IPS DF 6.9 (cell line): ENCODE results near the gene FBXW11.

Experiments
- DNase-seq: peaks from one replicate; pipeline ENCODE4 v3.0.0-alpha.2; 2013; ENCODE audit warnings: low read depth, low spot score
- H3K27ac ChIP-seq: one replicate; pipeline ENCODE4 v1.5.1; 2013; ENCODE audit warnings: low read length, control low read depth
- H3K27me3 ChIP-seq: 2 replicates; pipeline ENCODE4 v1.6.1; 2013; ENCODE audit warnings: mild to moderate bottlenecking, low read length; ENCODE audit not compliant: control insufficient read depth, insufficient read depth
- H3K36me3 ChIP-seq: 2 replicates; pipeline ENCODE4 v1.6.1; 2013; ENCODE audit warnings: low read length; ENCODE audit not compliant: control insufficient read depth, insufficient read depth
- H3K4me1 ChIP-seq: 2 replicates; pipeline ENCODE4 v1.6.1; 2013; ENCODE audit warnings: low read length; ENCODE audit not compliant: control insufficient read depth, insufficient read depth
- H3K4me3 ChIP-seq: 2 replicates; pipeline ENCODE4 v1.5.1; 2013; ENCODE audit warnings: mild to moderate bottlenecking, low read length
- H3K9me3 ChIP-seq: 2 replicates; pipeline ENCODE4 v1.6.1; 2013; ENCODE audit warnings: low read length, inconsistent platforms; ENCODE audit not compliant: control insufficient read depth, insufficient read depth
- WGBS: extraction: QIAGEN DNeasy Blood & Tissue Kit; methylation state at CpG from one replicate; pipeline ENCODE4 v1.1.7; 2013; ENCODE audit warnings: mixed read lengths, missing lambda C conversion rate; ENCODE audit not compliant: insufficient read length, insufficient coverage; 5-methylcytosine and 5-hydroxymethylcytosine counted together

The FBXW11 gene

GRCh38 chr5:172048170-172048422 is 41.7 kb upstream of the FBXW11 start:
- Histone ChIP-seq H3K4me1 (peaks cover 2% of the 10 kb centered on the region; the same call in 1 of the 2 replicates), H3K27me3 (no peaks in the 10 kb centered on the region), H3K4me3 (no peak overlapping the region), H3K9me3 (no peaks in the 10 kb centered on the region), H3K36me3 (peaks cover 7% of the 10 kb centered on the region), H3K27ac (no peak overlapping the region)
- no peak for DNase-seq
- WGBS: no CpG with 5 or more reads among the region's 1 CpG

DNA sequence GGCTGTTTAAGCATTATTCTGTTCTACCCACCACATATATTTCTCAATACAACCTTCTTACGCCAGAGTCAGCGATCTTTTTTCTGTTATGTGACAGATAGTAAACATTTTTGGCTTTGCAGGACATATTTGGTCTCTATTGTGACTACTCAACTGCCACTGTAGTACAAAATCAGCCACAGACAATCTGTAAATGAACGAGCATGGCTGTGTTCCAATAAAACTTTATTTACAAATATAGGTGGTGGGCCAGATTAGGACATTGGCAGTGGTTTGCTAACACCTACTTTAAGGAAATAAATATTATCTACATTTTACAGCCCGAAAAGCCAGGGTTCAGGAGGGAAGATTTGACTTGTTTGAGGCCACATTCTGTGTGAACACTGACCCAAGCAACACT is 40.2 kb upstream of the FBXW11 start:
- H3K4me3 ChIP-seq: no peak overlapping the region
- no peak for DNase-seq
- H3K27me3 ChIP-seq: no peaks in the 10 kb centered on the region
- no peaks in the 10 kb centered on the region for H3K9me3 ChIP-seq
- WGBS: no CpG with 5 or more reads among the region's 4 CpGs
- peaks cover 2% of the 10 kb centered on the region; the same call in 1 of the 2 replicates for H3K36me3 ChIP-seq
- H3K4me1 ChIP-seq: peaks cover 2% of the 10 kb centered on the region; the same call in 1 of the 2 replicates
- no peak overlapping the region for H3K27ac ChIP-seq

DNA sequence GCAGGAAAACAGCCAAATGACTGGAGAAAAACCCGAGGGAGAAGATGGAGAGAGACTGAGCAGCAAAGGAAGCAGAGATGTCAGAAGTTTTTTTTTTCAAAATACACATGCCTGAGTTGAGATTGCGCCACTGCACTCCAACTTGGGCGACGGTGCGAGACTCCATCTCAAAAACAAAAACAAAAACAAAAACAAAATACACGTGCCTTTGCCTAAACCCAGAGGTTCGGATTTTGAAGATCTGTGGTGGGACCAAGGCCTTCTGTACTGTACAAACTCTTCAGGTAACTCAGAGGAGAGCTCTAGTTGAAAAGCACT is 38.8 kb upstream of the FBXW11 start:
- H3K9me3 ChIP-seq: no peaks in the 10 kb centered on the region
- H3K36me3 ChIP-seq: peaks cover 2% of the 10 kb centered on the region; the same call in 1 of the 2 replicates
- no peaks in the 10 kb centered on the region for H3K27me3 ChIP-seq
- H3K4me3 ChIP-seq: no peak overlapping the region
- no CpG with 5 or more reads among the region's 7 CpGs for WGBS
- DNase-seq: no peak
- H3K27ac ChIP-seq: no peak overlapping the region
- peaks cover 2% of the 10 kb centered on the region; the same call in 1 of the 2 replicates for H3K4me1 ChIP-seq

DNA sequence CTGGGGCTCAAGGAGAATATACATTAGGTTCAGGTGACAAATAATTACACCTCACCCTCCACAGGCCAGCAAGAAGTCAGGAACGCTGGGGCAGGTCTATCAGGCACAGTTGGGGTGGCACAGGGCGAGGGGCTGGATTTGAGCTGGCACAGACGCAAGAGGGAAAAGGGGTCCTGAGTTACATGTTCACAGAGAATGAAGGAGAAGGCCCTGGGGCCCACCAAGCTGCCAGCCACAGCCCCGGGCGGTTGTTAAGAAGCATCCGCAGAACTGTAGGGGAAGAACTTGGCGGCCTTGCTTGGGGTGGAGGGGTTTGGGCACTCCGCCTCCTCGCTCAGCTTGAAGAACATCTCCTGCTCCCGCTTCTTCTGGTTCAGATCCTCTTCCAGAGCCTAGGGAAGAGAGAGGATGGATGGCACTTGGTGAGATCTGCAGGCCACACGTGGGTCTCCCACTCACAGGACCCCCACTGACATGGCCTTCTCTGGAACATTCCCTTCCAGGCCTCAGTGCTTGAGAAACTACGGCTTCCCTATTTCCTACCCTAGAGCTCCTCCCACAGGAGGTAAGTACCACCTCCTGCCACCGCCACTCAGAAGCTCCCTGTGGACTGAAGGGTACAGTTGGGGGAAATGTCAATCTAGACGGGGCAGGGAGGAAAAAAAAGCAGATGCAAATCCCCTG is 38.3 kb upstream of the FBXW11 start:
- Histone ChIP-seq H3K36me3 (peaks cover 2% of the 10 kb centered on the region; the same call in 1 of the 2 replicates), H3K4me3 (no peak overlapping the region), H3K9me3 (no peaks in the 10 kb centered on the region), H3K27me3 (no peaks in the 10 kb centered on the region), H3K27ac (no peak overlapping the region), H3K4me1 (peaks cover 2% of the 10 kb centered on the region; the same call in 1 of the 2 replicates)
- DNase-seq: peak; percentile 13
- WGBS: no CpG with 5 or more reads among the region's 14 CpGs

DNA sequence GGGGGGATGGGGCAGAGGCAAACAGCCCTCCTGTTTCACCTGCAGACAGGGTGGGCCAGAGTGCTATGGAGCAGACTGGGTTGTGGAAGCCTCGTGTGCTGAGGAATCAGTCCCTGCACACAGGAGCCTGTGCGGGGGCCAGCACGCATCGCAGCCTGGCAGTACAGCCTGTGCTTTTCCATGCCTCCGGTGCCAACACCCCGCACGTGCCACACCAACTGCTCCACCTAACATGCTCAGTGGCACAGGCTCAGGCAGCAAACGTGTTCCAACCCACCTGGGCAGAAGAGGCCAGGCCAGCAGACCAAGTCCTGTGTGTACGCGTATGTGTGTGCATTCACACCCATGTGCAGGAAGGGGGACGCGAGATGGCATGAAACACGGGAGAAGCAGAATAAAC is 37.4 kb upstream of the FBXW11 start:
- H3K36me3 ChIP-seq: peaks cover 2% of the 10 kb centered on the region; the same call in 1 of the 2 replicates
- H3K27me3 ChIP-seq: no peaks in the 10 kb centered on the region
- no peaks in the 10 kb centered on the region for H3K9me3 ChIP-seq
- no peak for DNase-seq
- no peaks in the 10 kb centered on the region; the same call in 1 of the 2 replicates for H3K4me1 ChIP-seq
- H3K4me3 ChIP-seq: no peak overlapping the region
- H3K27ac ChIP-seq: no peak overlapping the region
- no CpG with 5 or more reads among the region's 13 CpGs for WGBS

GRCh38 chr5:172042183-172042582 is 35.7 kb upstream of the FBXW11 start:
- Histone ChIP-seq H3K27me3 (no peaks in the 10 kb centered on the region), H3K9me3 (no peaks in the 10 kb centered on the region), H3K36me3 (peaks cover 2% of the 10 kb centered on the region; the same call in 1 of the 2 replicates), H3K4me3 (no peak overlapping the region), H3K27ac (no peak overlapping the region), H3K4me1 (no peaks in the 10 kb centered on the region; the same call in 1 of the 2 replicates)
- no peak for DNase-seq
- no CpG with 5 or more reads among the region's 13 CpGs for WGBS

DNA sequence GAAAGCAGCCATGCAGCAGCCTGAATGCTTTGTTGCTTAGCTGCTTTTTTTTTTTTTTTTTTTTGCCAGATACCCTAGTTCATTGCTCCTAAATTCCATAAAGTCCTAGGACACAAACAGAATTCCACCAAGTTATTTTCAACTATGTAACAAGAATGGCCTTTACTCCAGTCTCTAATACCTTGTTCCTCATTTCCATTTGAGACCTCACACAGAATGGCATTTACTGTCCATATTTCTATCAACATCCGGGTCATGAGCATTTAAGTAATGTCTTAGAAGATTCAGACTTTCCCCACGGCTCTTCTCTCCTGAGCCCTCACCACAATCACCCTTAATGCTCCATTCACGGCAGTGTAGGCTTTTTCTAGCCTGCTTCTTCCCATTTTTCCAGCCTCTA is 31.7 kb upstream of the FBXW11 start:
- Histone ChIP-seq H3K4me1 (peaks cover 2% of the 10 kb centered on the region; the same call in 1 of the 2 replicates), H3K27me3 (no peaks in the 10 kb centered on the region), H3K36me3 (no peaks in the 10 kb centered on the region; the same call in 1 of the 2 replicates), H3K27ac (no peak overlapping the region), H3K9me3 (no peaks in the 10 kb centered on the region), H3K4me3 (no peak overlapping the region)
- DNase-seq: no peak
- WGBS: no CpG with 5 or more reads among the region's 3 CpGs

DNA sequence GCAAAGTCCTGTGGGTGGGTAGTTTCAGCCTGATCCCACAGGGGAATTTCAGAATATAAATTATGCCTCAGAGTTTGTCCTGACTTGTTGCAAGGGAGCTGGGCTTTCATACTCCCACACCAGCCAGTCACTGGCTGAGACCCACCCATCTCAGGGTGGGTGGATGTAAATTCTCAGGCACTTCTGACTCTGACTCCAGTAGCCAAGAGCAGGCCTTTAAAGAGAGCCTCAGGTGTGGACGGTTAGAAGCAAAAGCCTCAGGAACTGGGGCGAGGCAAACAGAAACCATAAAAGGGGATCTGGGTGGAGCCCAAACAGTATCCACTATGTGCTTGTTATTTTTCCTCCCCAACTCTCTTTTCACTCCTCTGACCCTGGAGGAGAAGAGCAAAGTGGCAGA is 28.6 kb upstream of the FBXW11 start:
- no CpG with 5 or more reads among the region's 2 CpGs for WGBS
- DNase-seq: no peak
- H3K9me3 ChIP-seq: no peaks in the 10 kb centered on the region
- H3K4me1 ChIP-seq: peaks cover 2% of the 10 kb centered on the region; the same call in 1 of the 2 replicates
- no peak overlapping the region for H3K4me3 ChIP-seq
- no peaks in the 10 kb centered on the region for H3K27me3 ChIP-seq
- no peaks in the 10 kb centered on the region for H3K36me3 ChIP-seq
- H3K27ac ChIP-seq: no peak overlapping the region

GRCh38 chr5:172031894-172032461 is 25.5 kb upstream of the FBXW11 start:
- no peak for DNase-seq
- Histone ChIP-seq H3K9me3 (no peaks in the 10 kb centered on the region), H3K27ac (no peak overlapping the region), H3K4me1 (0 out of 2 replicates have a peak, but pooled peaks cover 2% of the 10 kb centered on the region), H3K27me3 (no peaks in the 10 kb centered on the region), H3K4me3 (no peak overlapping the region), H3K36me3 (no peaks in the 10 kb centered on the region)
- no CpG with 5 or more reads among the region's 4 CpGs for WGBS

DNA sequence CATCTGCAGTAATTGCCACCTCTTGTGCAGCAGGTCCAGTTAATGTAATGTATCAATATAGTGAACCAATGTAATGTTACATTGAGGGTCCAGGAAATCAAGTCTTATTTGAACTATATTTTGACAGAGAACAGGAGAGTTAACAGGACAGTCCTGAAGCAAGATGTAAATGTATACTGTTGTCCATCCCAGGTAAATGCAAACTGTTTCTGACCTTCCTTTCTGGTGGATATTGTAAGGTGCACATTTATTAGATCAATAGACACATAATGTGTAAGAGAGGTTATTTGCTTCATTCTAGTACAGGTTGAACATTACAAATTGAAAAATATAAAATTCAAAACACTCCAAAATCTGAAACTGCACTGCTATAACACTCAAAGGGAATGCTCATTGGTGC is 23.4 kb upstream of the FBXW11 start:
- Histone ChIP-seq H3K27ac (no peak overlapping the region), H3K9me3 (no peaks in the 10 kb centered on the region), H3K36me3 (no peaks in the 10 kb centered on the region), H3K4me1 (no peaks in the 10 kb centered on the region), H3K4me3 (no peak overlapping the region), H3K27me3 (no peaks in the 10 kb centered on the region)
- DNase-seq: no peak

GRCh38 chr5:172028167-172028566 is 21.7 kb upstream of the FBXW11 start:
- Histone ChIP-seq H3K4me1 (no peaks in the 10 kb centered on the region), H3K9me3 (no peaks in the 10 kb centered on the region), H3K4me3 (no peak overlapping the region), H3K36me3 (no peaks in the 10 kb centered on the region), H3K27ac (no peak overlapping the region), H3K27me3 (no peaks in the 10 kb centered on the region)
- no peak for DNase-seq
- WGBS: no CpG with 5 or more reads among the region's 4 CpGs
